Limb (tissue), 2 donors: ENCODE data around the gene PSMB9.
A peak's percentile ranks its signal among the peaks of the same experiment; 100 is the strongest.
"Not testable (repeated sequence)": the region's sequence is repeated elsewhere in the genome, so short reads cannot be mapped to it uniquely, and the experiment has no call there.

Source experiments
- DNase-seq, 2 donors: peaks; one replicate each; pipeline ENCODE4 v3.0.0-alpha.2; 2016; ENCODE audit errors: extremely low spot score in 2 of 2

The PSMB9 gene

DNA sequence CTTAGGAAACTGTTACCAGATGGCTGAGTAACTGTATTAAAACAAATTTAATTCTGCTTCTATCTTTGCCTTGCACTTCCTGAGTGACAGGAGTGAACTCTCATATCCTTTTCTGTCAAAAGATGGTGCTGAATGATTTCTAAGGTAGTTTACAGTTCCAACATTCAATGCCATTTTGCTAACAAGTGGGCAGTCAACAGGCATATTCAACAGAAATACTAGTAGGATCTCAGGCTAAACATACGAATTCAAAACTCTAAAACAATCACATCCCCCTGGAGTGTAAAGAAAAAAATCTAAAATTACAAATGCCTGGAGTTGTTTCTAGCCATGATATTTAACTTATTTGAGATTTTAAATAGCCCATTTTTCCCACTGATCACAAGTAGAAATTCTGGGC lies 6.7 kb downstream of the PSMB9 start:
- no peak for DNase-seq

DNA sequence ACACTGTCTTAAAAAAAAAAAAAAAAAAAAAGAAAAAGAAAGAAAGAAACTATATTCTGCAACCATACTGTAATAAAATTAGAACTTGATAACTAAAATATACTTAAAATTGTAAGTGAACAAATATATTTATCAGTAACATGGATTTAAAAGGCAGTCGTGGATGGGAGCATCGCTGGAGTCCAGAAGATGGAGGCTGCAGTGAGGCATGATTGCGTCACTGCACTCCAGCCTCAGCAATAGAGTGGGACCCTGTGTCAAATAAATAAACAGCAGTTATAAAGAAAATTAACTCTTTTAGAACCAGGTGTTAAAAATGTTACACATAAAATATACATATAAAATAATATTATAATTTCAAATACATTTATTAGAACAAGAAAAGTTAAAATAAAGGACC lies 8.7 kb downstream of the PSMB9 start:
- no peak for DNase-seq

DNA sequence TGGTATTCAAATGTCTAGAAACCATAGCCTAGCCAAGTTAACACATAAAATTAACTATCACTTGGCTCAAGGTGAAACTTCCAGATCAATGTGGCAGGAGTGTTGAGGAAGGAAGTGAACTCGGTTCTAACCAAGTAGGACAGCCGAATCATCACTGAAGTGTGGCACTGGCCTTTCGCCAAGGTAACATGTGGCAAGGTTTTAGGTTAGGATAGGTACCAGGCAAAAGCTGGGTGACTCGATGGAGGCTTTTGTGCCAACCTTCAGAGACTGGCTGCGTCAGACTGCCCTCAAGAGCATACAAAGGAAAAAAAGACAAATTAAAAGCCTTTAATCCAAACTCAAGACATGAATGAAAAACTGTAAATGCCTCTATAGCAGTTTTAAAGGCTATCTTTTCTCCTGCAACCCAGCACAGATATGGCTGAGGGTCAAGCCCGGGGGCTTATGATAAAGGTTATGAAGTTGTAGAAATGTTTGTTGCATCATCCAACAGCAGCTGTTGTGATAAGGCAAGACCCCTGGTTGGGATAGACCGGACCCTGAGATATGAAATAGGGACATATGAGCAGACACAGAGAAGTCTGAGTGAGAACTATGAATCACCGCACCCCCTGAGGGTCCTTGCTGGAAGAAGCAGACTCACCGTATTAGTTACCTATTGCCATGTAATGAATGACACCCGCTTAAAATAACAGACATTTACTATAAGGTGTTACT lies 11.9 kb downstream of the PSMB9 start:
- no peak for DNase-seq

DNA sequence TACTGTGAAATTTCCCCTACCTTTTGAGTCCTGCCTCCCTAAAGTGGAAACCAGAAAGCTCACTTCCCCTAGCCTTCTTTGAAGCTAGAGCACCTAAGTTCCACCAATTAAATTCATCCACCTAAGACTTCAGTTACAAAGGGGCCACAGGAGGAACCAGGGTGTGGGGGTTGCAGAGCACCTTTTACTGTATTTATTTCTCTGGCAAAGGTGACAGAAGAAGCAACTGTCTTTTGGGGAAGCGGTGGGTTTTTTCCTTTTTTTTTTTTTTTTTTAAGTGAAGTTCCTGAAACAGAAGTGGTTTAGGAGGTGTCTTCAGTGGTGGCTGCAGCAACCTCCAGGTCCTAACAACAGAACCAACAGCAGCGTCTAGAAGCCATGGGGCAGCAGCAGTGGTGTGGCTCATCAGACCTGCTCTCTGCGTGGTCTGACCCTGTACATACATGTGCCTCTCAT lies 13.1 kb downstream of the PSMB9 start:
- no peak for DNase-seq

DNA sequence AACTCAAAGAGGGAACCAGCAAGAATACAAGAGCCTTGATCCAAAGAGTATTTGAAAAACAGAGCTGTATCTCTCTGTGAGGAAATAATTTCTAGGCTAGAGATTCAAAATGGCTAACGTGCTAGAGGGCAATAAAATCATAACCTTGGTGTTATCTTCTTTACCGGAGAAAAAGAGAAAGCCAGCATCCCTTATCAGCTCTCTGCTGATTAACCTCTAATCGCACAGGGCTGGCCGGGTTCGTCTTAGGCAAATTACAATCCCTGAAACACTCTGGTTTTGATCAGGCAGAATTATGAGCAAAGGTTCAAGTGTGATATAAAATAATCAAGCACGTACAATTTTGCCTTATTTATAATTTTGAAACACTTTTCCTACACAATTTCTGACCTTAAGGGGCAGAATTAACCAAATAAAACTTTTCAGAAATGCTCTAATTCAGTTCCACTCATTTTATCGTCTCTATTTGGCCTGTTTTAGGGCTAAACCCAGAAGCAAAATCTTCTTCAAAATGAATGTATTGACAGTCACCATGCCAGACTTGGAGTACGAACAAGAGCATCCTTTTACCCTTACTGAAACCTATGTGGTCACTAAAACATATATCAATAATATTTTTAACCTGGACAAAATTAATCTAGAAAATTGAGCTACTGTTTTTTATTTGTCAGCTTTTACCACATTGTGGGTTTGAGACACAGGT lies 13.7 kb downstream of the PSMB9 start:
- no peak for DNase-seq

DNA sequence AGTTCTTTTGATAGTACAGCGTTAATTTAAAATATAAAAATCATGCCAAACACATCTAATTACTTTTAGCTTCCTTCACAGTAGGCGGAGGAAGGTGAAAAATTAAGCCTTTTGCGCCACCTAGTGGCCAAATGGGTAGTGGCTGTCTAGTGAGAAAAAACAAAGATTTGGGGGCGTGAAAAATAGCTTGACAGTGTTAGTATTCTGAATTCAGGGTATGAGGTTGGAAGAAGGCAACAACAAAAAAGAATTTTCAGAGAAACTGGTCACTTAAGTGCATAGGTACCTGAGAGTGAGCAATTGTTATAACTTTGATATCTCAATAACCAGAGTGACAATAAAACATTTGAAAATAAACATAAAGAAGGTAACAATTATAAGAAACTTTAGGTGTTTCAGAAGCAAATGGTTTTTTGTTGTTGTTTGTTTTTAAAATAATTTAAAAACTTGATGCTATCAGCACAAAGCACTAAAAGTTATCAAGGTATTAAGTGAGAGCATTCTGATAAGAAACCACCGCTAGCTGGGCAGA lies 14.3 kb downstream of the PSMB9 start:
- DNase-seq, result peak; percentile 79 to 83

DNA sequence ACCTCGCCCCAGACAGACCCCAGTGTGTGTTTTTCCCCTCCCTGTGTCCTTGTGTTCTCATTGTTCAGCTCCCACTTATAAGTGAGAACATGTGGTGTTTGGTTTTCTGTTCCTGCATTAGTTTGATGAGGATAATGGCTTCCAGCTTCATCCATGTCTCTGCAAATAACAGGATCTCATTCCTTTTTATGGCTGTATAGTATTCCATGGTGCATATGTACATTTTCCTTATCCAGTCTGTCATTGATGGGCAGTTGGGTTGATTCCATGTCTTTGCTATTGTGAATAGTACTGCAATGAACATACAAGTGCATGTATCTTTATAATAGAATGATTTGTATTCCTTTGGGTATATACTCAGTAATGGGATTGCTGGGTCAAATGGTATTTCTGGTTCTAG lies 20.0 kb downstream of the PSMB9 start:
- not testable (repeated sequence) for DNase-seq

DNA sequence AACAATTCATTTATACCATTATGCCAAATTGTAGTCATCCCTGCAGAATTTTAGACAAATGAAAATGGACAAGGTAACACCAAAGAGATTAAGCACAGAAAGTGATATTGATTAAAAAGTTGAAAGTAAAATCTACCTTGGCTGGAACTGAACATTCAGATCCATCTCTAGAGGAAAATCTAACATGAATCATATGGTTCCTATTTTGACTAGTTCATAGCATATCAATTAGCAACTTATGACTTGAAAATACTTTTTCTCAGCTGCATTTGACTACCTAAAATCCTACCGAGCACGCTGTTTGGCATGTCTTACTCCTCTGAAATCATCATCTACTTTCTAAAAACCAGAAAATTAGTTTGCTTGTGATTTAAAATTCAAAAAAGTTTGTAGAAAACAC lies 22.6 kb downstream of the PSMB9 start:
- DNase-seq, result no peak

DNA sequence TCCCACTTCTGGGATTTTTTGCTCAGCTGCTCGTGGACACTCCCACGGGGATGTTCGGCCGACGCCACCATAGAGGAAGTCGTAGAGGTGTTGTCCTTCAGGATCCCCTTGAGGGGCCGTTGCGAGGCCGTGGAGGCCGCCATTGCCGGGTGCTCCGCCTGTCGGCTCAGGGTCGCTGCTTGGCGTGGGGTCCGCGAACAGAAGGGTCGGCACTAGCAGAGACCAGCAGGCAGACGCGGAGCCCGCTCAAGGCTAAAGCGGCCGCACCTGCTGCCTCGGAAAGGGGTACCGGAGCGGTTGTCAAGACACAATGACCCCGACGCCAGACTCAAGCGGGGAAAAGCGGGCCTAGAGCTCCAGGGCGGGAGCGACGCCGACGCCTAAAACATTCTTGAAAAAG lies 25.7 kb downstream of the PSMB9 start:
- DNase-seq, result no peak

DNA sequence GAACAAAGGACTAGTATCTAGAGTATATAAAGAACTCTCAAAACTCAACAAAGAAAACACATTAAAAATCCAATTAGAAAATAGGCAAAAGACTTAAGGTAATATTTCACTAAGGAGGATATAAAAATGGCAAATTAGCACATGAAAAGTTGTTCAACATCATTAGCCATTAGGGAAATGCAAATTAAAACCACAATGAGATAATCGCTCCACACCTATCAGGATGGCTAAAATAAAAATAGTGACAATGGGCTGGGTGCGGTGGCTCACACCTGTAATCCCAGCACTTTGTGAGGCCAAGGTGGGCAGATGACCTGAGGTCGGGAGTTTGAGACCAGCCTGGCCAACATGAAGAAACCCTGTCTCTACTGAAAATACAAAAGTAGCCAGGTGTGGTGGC lies 27.0 kb downstream of the PSMB9 start:
- DNase-seq, result not testable (repeated sequence)

DNA sequence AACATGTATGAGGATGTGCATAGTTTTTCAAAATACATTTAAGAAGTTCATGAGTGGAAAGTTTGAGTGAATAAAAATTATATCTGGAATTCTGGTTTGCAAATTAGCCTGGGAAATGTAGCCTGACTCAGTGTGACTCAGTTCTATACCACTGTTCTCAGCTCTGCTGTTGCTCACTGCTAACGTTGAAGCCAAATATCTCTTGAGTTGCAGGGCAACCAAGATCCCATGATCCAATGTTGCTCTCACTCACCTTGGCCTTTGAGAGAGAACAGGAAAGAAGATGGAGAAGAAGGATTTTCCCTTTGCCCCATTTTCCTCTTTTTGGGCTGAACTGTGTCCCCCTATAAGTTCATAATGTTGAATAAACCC lies 28.9 kb downstream of the PSMB9 start:
- DNase-seq, result no peak

DNA sequence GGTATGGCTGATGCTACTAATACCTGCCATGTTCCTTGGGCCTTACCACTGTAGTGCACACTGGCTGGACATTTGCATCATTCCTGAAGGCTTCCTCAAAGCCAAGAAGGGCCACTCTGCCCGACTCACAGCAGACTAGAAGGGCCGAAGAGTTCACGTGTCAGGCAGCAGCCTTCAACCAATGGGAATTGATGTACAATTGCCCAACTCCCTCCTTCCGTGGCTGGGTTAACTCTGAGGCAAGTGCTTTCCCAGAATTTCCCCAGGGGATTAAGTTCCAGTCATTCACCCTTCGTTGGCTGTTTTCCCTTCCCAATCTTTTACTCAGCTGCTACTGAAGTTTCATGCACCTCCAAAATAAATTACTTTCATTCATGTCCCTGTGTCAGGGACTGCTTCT lies 29.8 kb downstream of the PSMB9 start:
- no peak for DNase-seq

DNA sequence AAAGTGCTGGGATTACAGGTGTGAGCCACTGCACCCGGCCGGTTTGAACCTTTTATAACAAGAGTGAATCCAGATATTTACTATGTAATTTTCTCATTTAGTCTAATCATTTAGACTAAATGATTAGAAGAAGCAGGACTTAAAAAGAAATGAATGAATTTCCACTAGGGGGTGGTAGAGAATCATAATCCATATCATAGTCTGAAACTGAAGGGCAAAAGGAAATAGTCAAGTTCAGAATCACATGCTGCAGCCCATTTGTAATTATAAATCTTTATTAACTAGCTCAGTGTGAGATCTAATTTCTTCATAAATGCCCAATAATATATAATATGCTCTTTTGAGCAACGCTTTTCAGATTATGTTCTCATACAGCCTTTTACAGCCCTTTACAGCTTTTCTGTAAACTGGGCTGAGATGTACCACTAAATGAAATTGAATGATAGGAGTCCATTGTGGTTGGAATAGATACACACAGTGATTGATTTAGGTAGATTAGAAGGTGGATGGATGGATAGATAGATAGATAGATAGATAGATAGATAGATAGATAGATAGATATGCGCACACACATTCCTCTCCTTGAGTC lies 31.8 kb downstream of the PSMB9 start:
- DNase-seq, result peak in 1 of 2 donors; percentile 81

DNA sequence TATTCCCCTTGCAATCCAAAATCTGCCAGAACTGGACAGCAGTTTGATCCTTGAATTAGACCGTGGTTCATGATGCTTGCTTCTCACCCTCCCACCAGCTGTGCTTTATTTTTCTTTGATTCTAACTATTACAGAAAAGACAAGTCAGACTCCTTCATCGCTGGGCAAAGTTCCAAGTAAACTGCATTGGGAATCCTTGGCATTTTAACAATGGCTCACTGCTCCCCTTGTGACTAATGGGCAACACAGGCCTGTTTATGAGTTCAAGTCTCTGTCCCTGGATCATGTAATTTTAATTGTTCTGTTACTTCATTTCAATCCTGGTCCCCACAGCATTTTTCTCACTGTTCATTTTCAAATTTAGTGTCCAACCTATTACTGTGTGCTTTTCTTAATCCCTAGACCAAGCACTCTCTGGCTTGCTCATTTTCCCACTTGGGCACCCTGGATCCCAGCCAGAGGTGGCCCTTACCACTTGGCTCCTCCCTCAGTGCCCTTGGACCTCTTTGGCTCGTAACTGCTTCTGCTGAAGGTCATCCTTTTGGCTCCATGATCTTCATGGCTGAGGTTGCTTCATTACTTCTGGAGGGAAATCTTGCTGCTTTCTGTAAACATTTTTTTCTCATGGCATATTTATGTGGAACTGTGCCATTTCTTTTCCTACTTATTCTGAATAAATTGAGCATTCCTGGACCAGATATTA lies 32.8 kb downstream of the PSMB9 start:
- DNase-seq, result no peak

DNA sequence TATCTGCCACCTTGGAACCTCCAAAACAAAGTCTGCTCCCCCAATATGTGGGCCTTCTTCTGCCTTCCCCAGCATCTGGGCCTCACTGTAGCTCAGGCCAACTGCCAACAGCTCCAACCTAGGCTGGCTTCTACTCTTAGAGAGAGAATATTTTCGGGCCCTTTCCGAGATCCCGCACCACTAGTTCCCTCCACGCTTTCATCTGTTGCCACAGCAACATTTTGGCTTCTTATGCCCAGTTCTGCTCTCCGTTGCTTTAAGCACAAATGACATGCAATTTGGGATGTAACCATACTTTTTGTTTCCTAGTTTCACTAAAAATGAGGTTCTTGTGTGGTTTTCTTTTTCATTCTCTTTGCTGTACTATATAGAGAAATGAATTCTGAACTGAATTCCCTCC lies 33.6 kb downstream of the PSMB9 start:
- DNase-seq, result no peak

DNA sequence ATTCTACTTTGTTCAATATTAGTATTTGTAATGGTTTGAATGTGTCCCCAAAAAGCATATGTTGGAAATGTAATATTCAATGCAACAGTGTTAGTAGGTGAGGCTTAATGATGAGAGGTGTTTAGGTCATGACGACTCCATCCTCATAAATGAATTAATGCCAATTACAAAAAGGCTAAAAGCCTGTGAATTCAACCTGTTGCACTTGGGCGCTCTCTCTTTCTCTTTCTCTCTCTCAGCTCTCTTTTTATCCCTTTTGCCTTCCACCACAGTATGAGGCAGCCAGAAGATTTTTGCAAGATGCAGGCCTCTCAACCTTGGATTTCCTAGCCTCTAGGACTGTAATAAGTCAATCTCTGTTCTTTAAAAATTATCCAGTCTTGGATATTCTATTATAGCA lies 34.6 kb downstream of the PSMB9 start:
- no peak for DNase-seq

DNA sequence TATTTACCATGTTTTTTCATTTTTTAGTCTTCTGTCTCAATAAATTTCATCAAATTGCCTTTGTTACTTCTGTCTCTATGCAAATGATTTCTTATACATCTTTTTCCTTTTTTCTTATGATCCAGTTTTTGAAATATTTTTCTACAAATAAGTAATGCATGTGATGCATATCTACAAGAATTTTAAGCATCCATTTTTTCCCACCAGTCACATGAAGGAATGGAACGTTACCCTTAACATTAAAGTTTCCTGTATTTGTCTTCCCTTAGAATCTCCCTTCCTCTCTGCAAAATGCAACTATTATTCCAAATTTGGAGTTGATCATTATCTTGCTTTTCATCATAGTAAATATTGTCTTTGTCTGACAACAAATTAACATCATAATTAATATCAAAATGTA lies 35.5 kb downstream of the PSMB9 start:
- DNase-seq, result no peak

DNA sequence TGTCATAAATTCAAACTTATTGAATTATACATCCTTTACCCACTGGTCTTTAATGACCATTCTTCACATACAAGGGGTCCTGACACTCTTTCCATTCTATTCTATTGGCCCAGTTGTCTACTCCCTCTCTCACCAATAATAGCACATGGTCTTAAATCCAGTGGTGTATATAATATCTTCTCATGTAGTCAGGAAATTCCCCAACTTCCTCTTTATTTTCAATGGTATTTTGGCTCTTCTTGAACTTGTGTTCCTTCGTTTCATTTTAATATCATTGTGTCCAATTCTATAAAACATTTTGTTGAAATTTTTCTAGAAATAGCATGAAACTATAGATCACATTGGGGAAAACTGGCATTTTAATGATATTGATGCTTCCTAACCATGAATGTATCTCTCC lies 36.8 kb downstream of the PSMB9 start:
- no peak for DNase-seq

DNA sequence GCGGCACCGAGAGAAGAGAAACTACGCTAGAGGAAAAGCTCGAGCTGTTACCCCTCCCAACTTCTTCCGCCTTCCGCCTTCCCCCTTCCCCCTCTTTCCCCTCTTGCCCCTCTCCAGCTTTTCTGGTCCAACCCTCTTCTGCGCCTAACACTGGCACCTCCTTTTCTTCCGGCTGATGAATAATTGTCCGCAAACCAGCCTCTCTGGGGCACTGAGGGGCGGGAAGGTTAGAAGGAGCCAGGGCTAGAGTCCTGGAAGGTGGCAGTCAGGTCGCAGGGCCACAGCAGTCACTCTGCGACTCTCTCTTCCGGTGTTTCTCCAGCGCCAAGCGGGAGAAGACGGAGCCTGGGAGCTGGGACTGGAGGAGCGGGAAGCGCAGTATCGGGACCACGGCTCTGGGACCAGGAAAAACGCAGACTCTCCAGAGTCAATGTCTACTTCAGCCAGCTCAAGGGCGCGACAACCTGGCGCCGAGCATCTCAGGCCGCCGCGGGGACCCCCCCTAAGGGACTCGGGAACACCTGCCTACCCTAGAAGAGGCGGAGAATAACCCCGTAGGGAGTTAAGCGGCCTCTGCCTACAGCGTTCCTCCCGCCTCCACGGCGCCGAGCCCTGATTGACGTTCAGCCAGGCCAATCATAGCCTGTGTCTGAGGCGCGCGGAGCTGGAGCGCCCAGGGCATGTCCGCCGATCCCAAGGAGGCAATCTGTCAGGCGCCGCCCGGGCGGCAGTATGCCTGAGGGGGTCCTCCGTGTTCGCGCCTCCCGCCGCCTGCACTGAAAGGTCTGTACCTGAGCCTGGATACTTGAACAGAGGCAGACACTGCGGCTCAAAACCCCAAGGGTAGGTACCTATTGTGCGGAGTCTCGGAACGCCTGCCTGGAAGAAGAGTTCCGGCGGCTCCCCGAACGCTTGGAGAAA lies 40.4 kb downstream of the PSMB9 start:
- DNase-seq, result peak; percentile 91 to 97

DNA sequence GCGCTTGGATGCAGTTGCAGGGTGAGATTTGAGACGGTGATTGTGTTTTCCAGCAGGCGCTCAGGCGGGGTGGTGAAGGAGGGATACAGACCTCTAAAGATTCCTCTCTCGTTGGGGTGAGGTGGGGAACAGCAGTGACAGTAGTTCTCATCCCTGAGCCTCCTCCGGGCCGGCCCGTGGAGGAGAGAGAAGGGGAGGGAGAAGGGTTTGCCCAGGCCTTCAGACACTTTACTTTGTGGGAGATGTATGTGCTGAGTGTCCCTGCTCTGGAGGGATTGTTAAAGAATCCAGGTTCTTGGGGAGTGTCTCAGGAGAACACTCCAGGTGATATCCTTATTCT lies 41.0 kb downstream of the PSMB9 start:
- DNase-seq, result no peak

DNA sequence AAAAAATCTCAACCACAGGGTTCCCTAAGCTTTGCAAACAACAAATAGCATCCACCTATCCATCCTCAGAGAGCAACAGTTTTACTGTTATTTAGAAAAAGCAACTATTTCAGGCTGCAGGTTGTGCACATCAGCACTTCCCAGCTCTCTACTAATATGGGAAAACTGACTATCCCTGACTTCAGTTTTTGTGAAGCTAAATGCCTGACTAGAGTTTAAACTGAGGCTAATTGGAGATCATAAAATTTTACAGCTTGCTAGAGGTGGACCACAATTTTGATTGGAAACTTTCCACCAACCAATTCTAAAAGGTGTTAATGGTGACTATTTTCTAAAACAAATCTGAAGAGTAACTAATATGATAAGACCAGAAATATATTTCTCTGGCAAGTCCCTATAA lies 50.0 kb downstream of the PSMB9 start:
- no peak for DNase-seq
